ENCODE measurements around the gene ALG3.

ALG3 gene

GRCh38 chr3:184235381-184236032 lies 13.3 kb downstream of the ALG3 start:
- no peak for DNase-seq (ENCODE audit: low spot score)

GRCh38 chr3:184234671-184235380 lies 13.9 kb downstream of the ALG3 start:
- no peak for DNase-seq (ENCODE audit: low spot score)

GRCh38 chr3:184234224-184234623 lies 14.5 kb downstream of the ALG3 start:
- no peak for DNase-seq (ENCODE audit: low spot score)

- DNase-seq (ENCODE audit: low spot score), result no peak
Measured at GRCh38 chr3:184233127-184233843, 15.5 kb downstream of the ALG3 start.

- no peak for DNase-seq (ENCODE audit: low spot score)
Measured at GRCh38 chr3:184231671-184232070, 17.1 kb downstream of the ALG3 start.

- no peak for DNase-seq (ENCODE audit: low spot score)
Measured at GRCh38 chr3:184230603-184231528, 17.9 kb downstream of the ALG3 start.

- no peak for DNase-seq (ENCODE audit: low spot score)
Measured at GRCh38 chr3:184230081-184230602, 18.6 kb downstream of the ALG3 start.

- peak; percentile 29 for DNase-seq (ENCODE audit: low spot score)
Measured at GRCh38 chr3:184229394-184230080, 19.2 kb downstream of the ALG3 start, which contains the start of gene VWA5B2. TSS of gene VWA5B2 (plus strand) at chr3:184229585. CDS start at chr3:184230529, 944 bp downstream.

GRCh38 chr3:184228376-184229137 lies 20.2 kb downstream of the ALG3 start:
- DNase-seq (ENCODE audit: low spot score), result no peak

GRCh38 chr3:184227481-184227935 lies 21.3 kb downstream of the ALG3 start:
- no peak for DNase-seq (ENCODE audit: low spot score)

- DNase-seq (ENCODE audit: low spot score), result no peak
Measured at GRCh38 chr3:184223946-184224345, 24.8 kb downstream of the ALG3 start.

GRCh38 chr3:184222521-184222920 lies 26.2 kb downstream of the ALG3 start:
- DNase-seq (ENCODE audit: low spot score), result no peak

- no peak for DNase-seq (ENCODE audit: low spot score)
Measured at GRCh38 chr3:184218814-184219213, 29.9 kb downstream of the ALG3 start.

- no peak for DNase-seq (ENCODE audit: low spot score)
Measured at GRCh38 chr3:184211718-184212117, 37.0 kb downstream of the ALG3 start.

- DNase-seq (ENCODE audit: low spot score), result no peak
Measured at GRCh38 chr3:184211297-184211696, 37.5 kb downstream of the ALG3 start.

- DNase-seq (ENCODE audit: low spot score), result no peak
Measured at GRCh38 chr3:184209146-184209923, 39.4 kb downstream of the ALG3 start.

- no peak for DNase-seq (ENCODE audit: low spot score)
Measured at GRCh38 chr3:184203526-184203925, 45.2 kb downstream of the ALG3 start.

GRCh38 chr3:184200825-184201224 lies 47.9 kb downstream of the ALG3 start:
- no peak for DNase-seq (ENCODE audit: low spot score)

GRCh38 chr3:184198509-184198908 lies 50.3 kb downstream of the ALG3 start:
- DNase-seq (ENCODE audit: low spot score), result no peak

Data from putamen (tissue), 1 donor.